Activated T-cell treated with anti-CD3 and anti-CD28 coated beads, Interleukin-2, amount 50 U/mL, for 72 hours (primary cell): ENCODE data around the gene LANCL3. TPM values are rescaled to one million over a fixed set of nuclear protein-coding genes. Genes with fewer than 3 reads are reported as not detected.

ENCODE experiments used
- ATAC-seq, 2 donors: fragments of 150-1000 bp; cut with Tn5 transposase; replicated peaks in 1 of 2; 2 replicates each; pipeline ENCODE4 v1.10.0; 2021; ENCODE audit warnings: moderate library complexity in 2 of 2, mild to moderate bottlenecking in 1 of 2
- DNase-seq, 2 donors: peaks; one replicate each; pipeline ENCODE4 v3.0.0; 2021 to 2022; ENCODE audit warnings: mixed read lengths in 1 of 2
- H3K27ac Mint-ChIP-seq: one replicate; pipeline ENCODE4 v1.8.0; 2022; ENCODE audit warnings: mild to moderate bottlenecking, moderate library complexity, mixed read lengths
- H3K27me3 Mint-ChIP-seq: one replicate; pipeline ENCODE4 v1.8.0; 2022; ENCODE audit warnings: low read depth, mixed read lengths
- H3K36me3 Mint-ChIP-seq, 2 donors: one replicate each; pipeline ENCODE4 v1.8.0; 2022; ENCODE audit warnings: mixed read lengths in 2 of 2, mild to moderate bottlenecking in 1 of 2; ENCODE audit not compliant: insufficient read depth in 2 of 2
- H3K4me1 Mint-ChIP-seq: one replicate; pipeline ENCODE4 v1.8.0; 2022; ENCODE audit warnings: low read depth, mixed read lengths
- H3K4me3 Mint-ChIP-seq, 2 donors: one replicate each; pipeline ENCODE4 v1.8.0; 2022; ENCODE audit warnings: mild to moderate bottlenecking in 2 of 2, mixed read lengths in 2 of 2, moderate library complexity in 2 of 2
- H3K9me3 Mint-ChIP-seq, 2 donors: one replicate each; pipeline ENCODE4 v1.8.0; 2022; ENCODE audit warnings: mixed read lengths in 2 of 2
- total RNA-seq, 2 donors: library from RNA; stranded (reverse); gene quantifications; one replicate each; pipeline ENCODE4 v1.2.3, GENCODE V29; 2022

The LANCL3 gene
- total RNA-seq, 2 donors from 2014 or later: 0.02 to 0.07 TPM

DNA sequence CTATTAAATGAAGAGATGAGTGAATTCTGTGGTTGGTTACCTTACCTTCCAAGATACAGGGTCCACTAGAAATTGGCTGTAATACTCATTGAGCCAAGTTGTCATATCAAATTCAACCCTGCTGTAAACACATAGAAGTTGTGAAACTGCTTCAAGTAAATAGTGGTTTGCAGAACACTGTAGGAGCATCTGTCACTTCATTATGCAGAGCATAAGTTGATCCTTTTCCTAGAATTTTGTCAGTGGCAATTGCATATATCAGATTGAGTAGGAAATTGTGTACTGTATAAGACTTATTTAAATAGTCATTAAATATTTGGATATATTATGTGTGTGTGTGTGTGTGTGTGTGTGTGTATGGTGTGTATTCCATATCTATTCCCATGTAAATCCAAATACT, 105.3 kb downstream of the LANCL3 start:
- DNase-seq: no peak
- Mint-ChIP-seq H3K27ac (no peak overlapping the region), H3K4me3 (no peak overlapping the region), H3K36me3 (no peaks in the 10 kb centered on the region), H3K4me1 (no peaks in the 10 kb centered on the region), H3K9me3 (no peaks in the 10 kb centered on the region), H3K27me3 (no peaks in the 10 kb centered on the region)
- ATAC-seq: no peak

GRCh38 chrX:37677243-37677642, 105.8 kb downstream of the LANCL3 start:
- no peaks in the 10 kb centered on the region for H3K4me1 Mint-ChIP-seq
- no peaks in the 10 kb centered on the region for H3K27me3 Mint-ChIP-seq
- no peaks in the 10 kb centered on the region for H3K9me3 Mint-ChIP-seq
- no peak overlapping the region for H3K27ac Mint-ChIP-seq
- no peak overlapping the region for H3K4me3 Mint-ChIP-seq
- ATAC-seq: no peak
- no peaks in the 10 kb centered on the region for H3K36me3 Mint-ChIP-seq
- DNase-seq: no peak

- ATAC-seq (peak in 1 of 2 donors; percentile 37), DNase-seq (no peak)
- Mint-ChIP-seq H3K27me3 (no peaks in the 10 kb centered on the region), H3K36me3 (no peaks in the 10 kb centered on the region), H3K9me3 (no peaks in the 10 kb centered on the region), H3K27ac (no peak overlapping the region), H3K4me1 (no peaks in the 10 kb centered on the region), H3K4me3 (no peak overlapping the region)
These were observed 106.3 kb downstream of the LANCL3 start for GRCh38 chrX:37677765-37678164.

- ATAC-seq: no peak
- H3K9me3 Mint-ChIP-seq: no peaks in the 10 kb centered on the region
- no peaks in the 10 kb centered on the region for H3K36me3 Mint-ChIP-seq
These were observed 107.1 kb downstream of the LANCL3 start for GRCh38 chrX:37678574-37678973.

GRCh38 chrX:37679230-37679629, 107.8 kb downstream of the LANCL3 start:
- no peak for DNase-seq
- H3K9me3 Mint-ChIP-seq: no peaks in the 10 kb centered on the region
- no peak for ATAC-seq
- H3K27me3 Mint-ChIP-seq: no peaks in the 10 kb centered on the region
- H3K27ac Mint-ChIP-seq: no peak overlapping the region
- H3K4me3 Mint-ChIP-seq: no peak overlapping the region
- no peaks in the 10 kb centered on the region for H3K36me3 Mint-ChIP-seq
- no peaks in the 10 kb centered on the region for H3K4me1 Mint-ChIP-seq

More at GRCh38 chrX:37678574-37678973, 107.1 kb downstream of the LANCL3 start:
- Mint-ChIP-seq H3K4me3 (no peak overlapping the region), H3K27me3 (no peaks in the 10 kb centered on the region), H3K4me1 (no peaks in the 10 kb centered on the region), H3K27ac (no peak overlapping the region)
- no peak for DNase-seq

- Mint-ChIP-seq H3K36me3 (no peaks in the 10 kb centered on the region), H3K27ac (no peak overlapping the region), H3K4me1 (no peaks in the 10 kb centered on the region), H3K4me3 (no peak overlapping the region), H3K27me3 (peaks cover 6% of the 10 kb centered on the region), H3K9me3 (no peaks in the 10 kb centered on the region)
- ATAC-seq (no peak), DNase-seq (no peak)
These were observed 108.4 kb downstream of the LANCL3 start for GRCh38 chrX:37679888-37680287.

DNA sequence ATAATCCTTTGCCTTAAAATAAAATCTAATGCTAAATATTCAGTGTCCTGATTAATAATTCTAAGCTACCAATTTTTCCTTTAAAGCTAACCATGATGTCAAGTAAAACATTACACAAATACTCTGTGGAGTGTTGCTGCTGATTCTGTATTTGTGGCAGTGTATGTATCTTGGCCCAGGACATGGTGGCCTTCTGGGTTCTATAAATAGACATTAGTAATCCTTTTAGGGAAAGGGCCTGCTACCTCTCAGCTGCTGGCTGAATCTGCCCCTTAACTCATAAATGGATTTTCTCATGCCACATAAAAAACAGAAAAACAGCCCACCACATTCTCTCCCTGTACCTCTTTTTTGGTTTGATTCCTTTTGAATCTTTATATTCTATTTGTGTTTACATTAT, 113.0 kb downstream of the LANCL3 start:
- Mint-ChIP-seq H3K36me3 (no peaks in the 10 kb centered on the region), H3K27me3 (peaks cover 10% of the 10 kb centered on the region), H3K4me1 (no peaks in the 10 kb centered on the region), H3K4me3 (no peak overlapping the region), H3K27ac (no peak overlapping the region), H3K9me3 (no peaks in the 10 kb centered on the region)
- ATAC-seq: no peak
- no peak for DNase-seq

DNA sequence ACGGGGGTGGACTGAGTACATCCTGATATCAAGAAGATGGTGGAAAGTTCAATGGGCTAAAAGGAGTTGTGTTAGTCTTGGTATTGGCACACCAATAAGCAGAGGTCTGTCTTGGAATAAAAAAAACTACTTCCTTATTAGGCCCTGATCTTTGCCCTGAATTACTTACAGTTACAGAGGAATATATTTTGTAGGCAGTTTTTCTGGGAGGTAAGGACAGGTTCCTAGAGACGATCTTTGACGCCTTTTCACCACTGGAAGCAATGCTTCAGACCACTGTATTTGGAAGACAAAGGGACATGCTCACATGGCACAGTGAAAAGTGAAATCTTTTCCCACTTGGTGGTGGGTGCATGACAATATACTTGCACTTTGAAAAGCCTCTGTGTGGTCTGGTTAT, 113.5 kb downstream of the LANCL3 start:
- DNase-seq: no peak
- peaks cover 10% of the 10 kb centered on the region for H3K27me3 Mint-ChIP-seq
- ATAC-seq: no peak
- H3K9me3 Mint-ChIP-seq: no peaks in the 10 kb centered on the region
- H3K36me3 Mint-ChIP-seq: no peaks in the 10 kb centered on the region
- H3K27ac Mint-ChIP-seq: no peak overlapping the region
- H3K4me1 Mint-ChIP-seq: no peaks in the 10 kb centered on the region
- peak overlapping the region; percentile 40 to 49 for H3K4me3 Mint-ChIP-seq

DNA sequence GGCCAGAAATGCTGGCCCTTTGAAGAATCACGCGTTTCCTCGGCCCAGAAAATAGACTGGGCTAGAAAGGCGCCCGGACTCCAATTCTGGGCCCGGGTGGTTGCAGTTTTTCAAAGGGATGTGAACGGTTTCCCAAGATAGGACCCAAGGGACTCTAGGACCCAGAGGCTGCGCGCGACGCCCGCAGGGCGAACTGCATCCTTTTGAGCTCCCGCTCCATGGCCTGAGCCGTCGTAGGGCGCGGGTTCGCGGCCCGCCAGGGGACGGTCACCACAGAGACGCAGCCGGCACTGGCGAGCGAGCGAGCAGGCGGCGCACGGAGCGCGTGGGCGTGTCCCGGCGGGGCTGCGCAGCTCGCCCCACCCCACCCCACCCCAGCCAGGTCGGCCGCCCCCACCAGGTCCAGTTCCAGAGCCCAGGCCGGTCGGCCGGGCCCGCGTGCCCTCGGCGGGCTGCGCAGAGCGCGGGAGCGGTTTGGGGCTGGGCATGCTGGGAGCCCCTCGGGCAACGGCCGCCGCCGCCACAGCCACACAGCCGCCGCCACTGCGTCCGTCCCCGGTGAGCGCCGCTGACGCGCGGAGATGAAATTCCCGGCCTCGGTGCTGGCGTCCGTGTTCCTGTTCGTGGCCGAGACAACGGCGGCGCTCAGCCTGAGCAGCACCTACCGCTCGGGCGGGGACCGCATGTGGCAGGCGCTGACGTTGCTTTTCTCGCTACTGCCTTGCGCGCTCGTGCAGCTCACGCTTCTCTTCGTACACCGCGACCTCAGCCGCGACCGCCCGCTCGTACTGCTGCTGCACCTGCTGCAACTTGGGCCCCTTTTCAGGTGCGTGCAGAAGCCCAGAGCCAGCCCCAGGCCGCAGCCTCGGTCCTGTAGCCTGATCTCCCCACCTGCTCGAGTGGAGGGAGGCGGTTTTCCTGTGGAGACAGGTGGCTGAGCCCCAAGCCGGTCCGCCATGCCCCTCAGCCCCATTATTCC, 114.2 kb downstream of the LANCL3 start, which contains the start of gene XK:
TSS of gene XK (plus strand) at position 411 of the 979 bp plus-strand sequence. CDS start at position 582, 171 bp downstream.
- H3K4me1 Mint-ChIP-seq: no peaks in the 10 kb centered on the region
- H3K36me3 Mint-ChIP-seq: no peaks in the 10 kb centered on the region
- DNase-seq (peak; percentile 47 to 50), ATAC-seq (peak; percentile 88 to 92)
- H3K27me3 Mint-ChIP-seq: peaks cover 10% of the 10 kb centered on the region
- no peak within 1 kb of the TSS for H3K27ac Mint-ChIP-seq
- no peaks in the 10 kb centered on the region for H3K9me3 Mint-ChIP-seq
- peak within 1 kb of the TSS; percentile 63 to 75 for H3K4me3 Mint-ChIP-seq

DNA sequence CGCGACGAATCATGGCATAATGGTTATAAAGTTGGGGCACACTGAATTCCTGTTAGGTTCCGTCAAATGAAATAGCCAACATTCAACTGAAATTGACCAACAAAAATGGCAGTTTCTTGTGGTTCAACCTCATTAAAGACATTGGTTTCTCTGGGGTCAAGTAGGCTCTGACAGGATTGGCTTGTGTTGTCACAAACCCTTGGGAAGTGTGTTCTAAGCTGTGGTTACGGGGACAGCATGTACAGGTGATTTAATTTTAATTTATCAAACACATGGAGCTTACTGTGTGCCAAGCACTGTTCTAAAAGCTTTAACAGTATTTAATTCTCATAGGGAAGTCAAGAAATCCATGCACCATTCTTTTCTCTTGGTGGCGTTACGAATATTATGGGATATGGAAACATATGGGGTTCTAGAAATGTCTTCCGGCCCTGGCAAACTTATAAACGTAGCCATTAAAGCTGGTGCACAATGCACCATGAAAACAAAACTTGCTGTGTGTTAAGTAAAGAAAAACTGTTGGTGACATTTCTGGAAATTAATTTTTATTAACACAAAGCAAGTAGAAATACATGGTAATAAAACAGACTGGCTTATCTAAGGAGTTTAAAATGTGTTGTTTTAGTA, 115.0 kb downstream of the LANCL3 start:
- Mint-ChIP-seq H3K27ac (no peak overlapping the region), H3K27me3 (peaks cover 10% of the 10 kb centered on the region), H3K4me1 (no peaks in the 10 kb centered on the region), H3K9me3 (no peaks in the 10 kb centered on the region), H3K4me3 (peak overlapping the region; percentile 63 to 75), H3K36me3 (no peaks in the 10 kb centered on the region)
- no peak for ATAC-seq
- no peak for DNase-seq

GRCh38 chrX:37686996-37687395, 115.5 kb downstream of the LANCL3 start:
- Mint-ChIP-seq H3K27me3 (peaks cover 10% of the 10 kb centered on the region), H3K4me1 (no peaks in the 10 kb centered on the region), H3K4me3 (no peak overlapping the region), H3K9me3 (no peaks in the 10 kb centered on the region), H3K27ac (no peak overlapping the region), H3K36me3 (no peaks in the 10 kb centered on the region)
- no peak for ATAC-seq
- DNase-seq: no peak

- no peak for DNase-seq
- no peak overlapping the region for H3K4me3 Mint-ChIP-seq
- no peak overlapping the region for H3K27ac Mint-ChIP-seq
- no peaks in the 10 kb centered on the region for H3K36me3 Mint-ChIP-seq
- H3K9me3 Mint-ChIP-seq: no peaks in the 10 kb centered on the region
- H3K4me1 Mint-ChIP-seq: no peaks in the 10 kb centered on the region
- no peak for ATAC-seq
- H3K27me3 Mint-ChIP-seq: peaks cover 15% of the 10 kb centered on the region
These were observed 118.7 kb downstream of the LANCL3 start for GRCh38 chrX:37690119-37690518.

GRCh38 chrX:37692918-37693317, 121.5 kb downstream of the LANCL3 start:
- DNase-seq (no peak), ATAC-seq (no peak)
- H3K27me3 Mint-ChIP-seq: peaks cover 13% of the 10 kb centered on the region
- no peaks in the 10 kb centered on the region for H3K4me1 Mint-ChIP-seq
- H3K9me3 Mint-ChIP-seq: no peaks in the 10 kb centered on the region
- no peak overlapping the region for H3K4me3 Mint-ChIP-seq
- H3K27ac Mint-ChIP-seq: no peak overlapping the region
- no peaks in the 10 kb centered on the region for H3K36me3 Mint-ChIP-seq
